Transverse colon (tissue), 4 donors: ENCODE measurements around the gene MADD. TPM values are rescaled to one million over a fixed set of nuclear protein-coding genes. Genes with fewer than 3 reads are reported as not detected.

Experiments
- DNase-seq: peaks from one replicate; pipeline ENCODE4 v3.0.0-alpha.2; 2019
- H3K27ac ChIP-seq, 4 donors: fragments of 200-600 bp; sonication (generic); 2 replicates each; pipeline ENCODE4 v1.5.1; 2016 to 2018; ENCODE audit warnings: inconsistent platforms in 4 of 4
- H3K27me3 ChIP-seq: fragments of 200-600 bp; sonication (generic); 2 replicates; pipeline ENCODE4 v1.5.1; 2017; ENCODE audit warnings: inconsistent platforms
- H3K36me3 ChIP-seq, 4 donors: fragments of 200-600 bp; sonication (generic); 2 replicates each; pipeline ENCODE4 v1.5.1; 2017 to 2019; ENCODE audit warnings: inconsistent platforms in 4 of 4
- H3K4me1 ChIP-seq, 4 donors: fragments of 200-600 bp; sonication (generic); 2 replicates each; pipeline ENCODE4 v1.5.1; 2017 to 2020; ENCODE audit warnings: inconsistent platforms in 4 of 4
- H3K4me3 ChIP-seq, 4 donors: fragments of 200-600 bp; sonication (generic); 1 replicate in 1 of 4; 2 replicates in 3 of 4; pipeline versions ENCODE4 v1.5.1 to v1.6.1; 2017 to 2019; ENCODE audit warnings: inconsistent platforms in 4 of 4
- H3K9me3 ChIP-seq, 2 donors: fragments of 200-600 bp; sonication (generic); 2 replicates each; pipeline ENCODE4 v1.5.1; 2017 to 2019; ENCODE audit warnings: inconsistent platforms in 2 of 2
- CTCF ChIP-seq, 5 experiments: fragments of 200-600 bp in 3 of 5; fragments of 450-650 bp in 2 of 5; sonication (generic) in 3 of 5; IDR thresholded peaks; 1 replicate in 2 of 5; 2 replicates in 3 of 5; pipeline ENCODE4 v1.5.1; 2016 to 2017; ENCODE audit warnings: antibody characterized with exemption in 5 of 5, inconsistent platforms in 3 of 5, mild to moderate bottlenecking in 2 of 5, moderate library complexity in 1 of 5
- EP300 ChIP-seq: sonication (generic); formaldehyde crosslinking; IDR thresholded peaks from one replicate; pipeline ENCODE4 v1.6.1; 2017; ENCODE audit warnings: antibody characterized with exemption, low read depth
- POLR2A ChIP-seq: fragments of 450-650 bp; IDR thresholded peaks from one replicate; pipeline ENCODE4 v1.6.1; 2016; ENCODE audit warnings: antibody characterized with exemption, mild to moderate bottlenecking, moderate library complexity
- POLR2AphosphoS5 ChIP-seq, 3 donors: sonication (generic); formaldehyde crosslinking; IDR thresholded peaks; one replicate each; pipeline ENCODE4 v1.6.1; 2016; ENCODE audit warnings: antibody characterized with exemption in 3 of 3
- WGBS, 2 donors: methylation state at CpG; one replicate each; pipeline ENCODE4 v1.1.5; 2018; ENCODE audit warnings: low coverage in 1 of 2; 5-methylcytosine and 5-hydroxymethylcytosine counted together
- in situ Hi-C, 4 donors: fragments of 200-750 bp; cut with MboI; loops; one replicate each; pipeline versions ENCODE4 v1.15.0 to v1.15.1; 2017; ENCODE audit warnings: low sequenced_read_pairs in 3 of 4, low pct_ligation_motif_present in 1 of 4, low pct_unique_long_range_greater_than_20kb in 1 of 4
- intact Hi-C: fragments of 100-400 bp; cut with DNase I; formaldehyde crosslinking; loops from one replicate; pipeline ENCODE4 v1.15.1; 2023; ENCODE audit warnings: low total_unique reads
- total RNA-seq, 4 donors: library from RNA; depleted of rRNA; stranded (reverse); fragments of >200 nt; gene quantifications; one replicate each; pipeline ENCODE4 v1.1.0, GENCODE V29; 2016

The MADD gene
- total RNA-seq, 4 donors from 2014 or later, result 64.3 to 285 (median 71.8) TPM

- TF ChIP-seq POLR2A, result no peak
- TF ChIP-seq CTCF (IDR thresholded peaks at IDR 0.05), result no peak
- no peak for TF ChIP-seq EP300
- TF ChIP-seq POLR2AphosphoS5 (IDR thresholded peaks at IDR 0.05), result no peak
- H3K27me3 ChIP-seq, result no peaks in the 10 kb centered on the region
- no peak overlapping the region for H3K27ac ChIP-seq
- H3K4me1 ChIP-seq, result no peaks in the 10 kb centered on the region
- intact Hi-C loops, result loop anchor here (5.0 to 10.0 kb wide), 2 partner anchors 77 to 480 kb away; no protein-coding TSS in a partner anchor
- no peaks in the 10 kb centered on the region for H3K36me3 ChIP-seq
- in situ Hi-C loops, result no loop called here
- no peak for DNase-seq
- WGBS, 2 donors, result 89% methylated on average over 8 of the region's 8 CpGs; no CpG with 5 or more reads in 1 of the 2 donors
- no peaks in the 10 kb centered on the region for H3K9me3 ChIP-seq
- no peak overlapping the region for H3K4me3 ChIP-seq
Observed at GRCh38 chr11:47375020-47375419, 105.1 kb downstream of the MADD start.

- peak overlapping the region in 1 of 4 donors; percentile 2 for H3K27ac ChIP-seq
- H3K9me3 ChIP-seq, result no peaks in the 10 kb centered on the region
- intact Hi-C loops (loop anchor here (5.0 to 10.0 kb wide), 2 partner anchors 77 to 479 kb away; no protein-coding TSS in a partner anchor), in situ Hi-C loops (no loop called here)
- H3K4me1 ChIP-seq, result no peaks in the 10 kb centered on the region
- no peak for DNase-seq
- no peaks in the 10 kb centered on the region for H3K27me3 ChIP-seq
- H3K36me3 ChIP-seq, result no peaks in the 10 kb centered on the region
- TF ChIP-seq EP300 (no peak), POLR2A (no peak)
- H3K4me3 ChIP-seq, result no peak overlapping the region
- WGBS, 2 donors, result 84% methylated on average over 13 of the region's 13 CpGs; no CpG with 5 or more reads in 1 of the 2 donors
Observed at GRCh38 chr11:47375546-47376085, 105.7 kb downstream of the MADD start.

- H3K36me3 ChIP-seq, result no peaks in the 10 kb centered on the region
- 66 to 74% methylated on average over 6 to 8 of the region's 8 CpGs for WGBS, 2 donors
- no peak for DNase-seq
- H3K27me3 ChIP-seq, result no peaks in the 10 kb centered on the region
- no peaks in the 10 kb centered on the region for H3K4me1 ChIP-seq
- no peaks in the 10 kb centered on the region for H3K9me3 ChIP-seq
- peak overlapping the region in 2 of 4 donors; percentile 71 to 78 for H3K27ac ChIP-seq
- intact Hi-C loops, result loop anchor here (5.0 to 10.0 kb wide), 2 partner anchors 76 to 479 kb away; no protein-coding TSS in a partner anchor
- no peak for TF ChIP-seq CTCF (IDR thresholded peaks at IDR 0.05)
- no peak for TF ChIP-seq EP300
- TF ChIP-seq POLR2A, result no peak
- TF ChIP-seq POLR2AphosphoS5 (IDR thresholded peaks at IDR 0.05), result no peak
- in situ Hi-C loops, result no loop called here
- peak overlapping the region in 2 of 4 donors; percentile 2 to 38 for H3K4me3 ChIP-seq
Observed at GRCh38 chr11:47376107-47376524, 106.2 kb downstream of the MADD start.

- intact Hi-C loops, result loop anchor here (5.0 to 10.0 kb wide), 2 partner anchors 76 to 478 kb away; no protein-coding TSS in a partner anchor
- H3K27me3 ChIP-seq, result no peaks in the 10 kb centered on the region
- H3K27ac ChIP-seq, result peak overlapping the region; percentile 67 to 79 (median 74)
- peak overlapping the region in 2 of 4 donors; percentile 14 to 38 for H3K4me3 ChIP-seq
- TF ChIP-seq CTCF (IDR thresholded peaks at IDR 0.05) (no peak), EP300 (no peak), POLR2A (no peak), POLR2AphosphoS5 (IDR thresholded peaks at IDR 0.05) (no peak)
- H3K36me3 ChIP-seq, result no peaks in the 10 kb centered on the region
- in situ Hi-C loops, result no loop called here
- no peaks in the 10 kb centered on the region for H3K9me3 ChIP-seq
- 55 to 60% methylated on average over 1 to 13 of the region's 14 CpGs for WGBS, 2 donors
- peak; percentile 39 for DNase-seq
- H3K4me1 ChIP-seq, result no peaks in the 10 kb centered on the region
Observed at GRCh38 chr11:47376525-47377371, 106.8 kb downstream of the MADD start.
